ENCODE results near the gene ZNF410. TPM values are rescaled to one million over a fixed set of nuclear protein-coding genes. Genes with fewer than 3 reads are reported as not detected.

ZNF410 gene
- total RNA-seq, 1 experiment from 2014 or later = 28.1 TPM

- Histone ChIP-seq H2BK15ac (ENCODE audit: low read depth, low read length) (no peak overlapping the region), H3K23me2 (ENCODE audit: insufficient read length, low read depth, low read length, poor library complexity, severe bottlenecking) (no peaks in the 10 kb centered on the region), H3K56ac (ENCODE audit: insufficient read length, low read depth, low read length) (no peak overlapping the region), H2BK20ac (ENCODE audit: low read depth, low read length, poor library complexity, severe bottlenecking) (no peak overlapping the region), H2AK5ac (ENCODE audit: insufficient read length, low read length) (no peak overlapping the region), H4K91ac (ENCODE audit: insufficient read length, low read depth, low read length) (no peak overlapping the region), H2BK12ac (ENCODE audit: insufficient read length, low read depth, low read length) (no peak overlapping the region), H2BK120ac (ENCODE audit: low read depth, low read length, poor library complexity, severe bottlenecking) (no peak overlapping the region), H3K23ac (ENCODE audit: insufficient read length, low read depth, low read length) (no peak overlapping the region), H3T11ph (ENCODE audit: low read length) (no peak overlapping the region), H3K9ac (ENCODE audit: extremely low read depth, insufficient read length, low read length) (no peak overlapping the region), H2AFZ (ENCODE audit: low read length) (no peak overlapping the region), H3K27me3 (ENCODE audit: insufficient read depth, low read length) (no peaks in the 10 kb centered on the region), H3K27ac (ENCODE audit: insufficient read length, low read depth, low read length) (no peak overlapping the region), H2BK5ac (ENCODE audit: insufficient read length, low read length) (no peak overlapping the region), H3K79me1 (ENCODE audit: insufficient read depth, low read depth, low read length, poor library complexity, severe bottlenecking) (no peaks in the 10 kb centered on the region), H3K79me2 (ENCODE audit: insufficient read depth, low read length) (no peaks in the 10 kb centered on the region), H4K8ac (replicated peaks; ENCODE audit: insufficient read length, low read depth, low read length) (no peak overlapping the region), H3K9me3 (ENCODE audit: control insufficient read depth, low read depth, low read length) (no peaks in the 10 kb centered on the region), H3K18ac (ENCODE audit: insufficient read length, low read depth, low read length) (no peak overlapping the region), H4K5ac (ENCODE audit: insufficient read length, low read depth, low read length) (no peak overlapping the region), H3K4ac (ENCODE audit: low read depth, low read length) (no peak overlapping the region), H3K4me2 (ENCODE audit: insufficient read depth, insufficient read length, low read length) (no peak overlapping the region), H4K20me1 (ENCODE audit: control insufficient read depth, insufficient read depth, insufficient read length) (no peaks in the 10 kb centered on the region), H3K14ac (ENCODE audit: insufficient read depth, low read length) (no peak overlapping the region), H3K4me1 (ENCODE audit: insufficient read depth, low read length) (no peaks in the 10 kb centered on the region)
- no CpG with 5 or more reads among the region's 4 CpGs for WGBS (ENCODE audit: extremely low coverage, insufficient read length, low lambda C conversion rate)
- Mint-ChIP-seq H3K4me1 (no peaks in the 10 kb centered on the region), H3K4me3 (no peak overlapping the region), H3K27ac (no peak overlapping the region), H3K27me3 (ENCODE audit: low read depth) (peaks cover 17% of the 10 kb centered on the region), H3K9me3 (no peaks in the 10 kb centered on the region), H3K36me3 (ENCODE audit: insufficient read depth in 1 of 3, low read depth in 3 of 3) (no peaks in the 10 kb centered on the region)
- no peak for DNase-seq
- TF ChIP-seq CTCF (conservative IDR thresholded peaks at IDR 0.05) = no peak
These were observed 58.6 kb downstream of the ZNF410 start for GRCh38 chr14:73945159-73945670.
